Measurements from ENCODE around the gene TMEM236. TPM values are rescaled to one million over a fixed set of nuclear protein-coding genes. Genes with fewer than 3 reads are reported as not detected.

Gene TMEM236
- total RNA-seq, 2 experiments from 2014 or later: 0.05 to 0.06 TPM

DNA sequence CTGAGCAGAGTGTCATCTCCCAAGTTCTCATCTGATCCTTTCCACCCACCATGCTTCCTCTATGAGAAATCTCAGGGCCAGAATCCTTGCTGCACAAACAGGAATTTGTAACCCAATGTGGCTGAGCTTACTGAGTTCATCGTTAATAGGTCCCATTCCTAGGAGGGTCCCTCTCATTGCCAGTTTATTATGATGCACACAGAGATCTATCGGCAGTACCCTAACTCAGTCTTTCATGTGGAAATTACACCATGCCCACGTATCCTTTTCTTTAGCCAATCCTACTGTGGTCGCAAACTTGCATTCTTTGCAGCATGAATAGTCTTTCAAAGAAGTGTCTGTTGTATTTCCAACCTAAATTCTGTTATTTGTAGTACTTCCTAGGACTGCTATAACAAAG, 12.1 kb downstream of the TMEM236 start:
- H3K9me3 Mint-ChIP-seq: no peaks in the 10 kb centered on the region
- H3K27ac Mint-ChIP-seq: no peak overlapping the region

DNA sequence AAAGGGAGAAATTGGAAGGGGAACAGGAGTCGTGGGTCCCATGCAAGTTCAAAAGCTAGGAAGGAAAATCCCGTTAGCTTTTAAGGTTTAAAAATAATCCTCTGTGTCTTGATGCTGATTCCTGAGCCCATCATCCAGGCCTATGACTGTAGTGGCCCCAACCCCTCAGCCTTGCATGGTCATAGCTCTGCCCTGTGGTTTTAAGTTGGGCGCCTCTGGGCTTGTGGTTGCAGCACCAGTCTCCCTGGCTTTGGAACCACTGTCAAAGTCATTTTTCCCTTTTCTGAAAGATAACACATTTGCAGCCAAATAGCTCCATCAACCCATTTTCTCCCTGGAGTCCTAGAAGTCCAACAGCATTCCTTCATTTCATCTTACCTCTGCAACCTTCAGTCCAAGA, 13.6 kb downstream of the TMEM236 start:
- Histone ChIP-seq H3K27me3 (ENCODE audit: control insufficient read depth in 1 of 2, insufficient read depth in 2 of 2, low read length in 2 of 2) (no peaks in the 10 kb centered on the region), H3K27ac (ENCODE audit: low read depth in 1 of 2, low read length in 2 of 2) (no peak overlapping the region), H3K4me1 (ENCODE audit: insufficient read depth, low read length) (no peaks in the 10 kb centered on the region), H3K9me3 (ENCODE audit: control insufficient read depth in 1 of 2, insufficient read depth in 1 of 2, low read length in 2 of 2) (no peaks in the 10 kb centered on the region), H3K4me3 (ENCODE audit: low read length) (no peak overlapping the region), H3K36me3 (ENCODE audit: insufficient read depth, low read length) (no peaks in the 10 kb centered on the region)
- no peak overlapping the region for H3K27ac Mint-ChIP-seq
- H3K36me3 Mint-ChIP-seq (ENCODE audit: low read depth): no peaks in the 10 kb centered on the region
- ChIA-PET CTCF (no interaction called here), POLR2A (no interaction called here)
- intact Hi-C loops (cut with DNase I, micrococcal nuclease): no loop called here
- H3K4me3 Mint-ChIP-seq: no peak overlapping the region
- no peak for TF ChIP-seq CTCF (IDR thresholded peaks at IDR 0.05)
- H3K27me3 Mint-ChIP-seq: no peaks in the 10 kb centered on the region
- no peak for DNase-seq
- H3K4me1 Mint-ChIP-seq (ENCODE audit: low read depth): no peaks in the 10 kb centered on the region
- ATAC-seq (ENCODE audit: poor library complexity): no peak
- no peaks in the 10 kb centered on the region for H3K9me3 Mint-ChIP-seq

More for the DNA sequence above, 12.1 kb downstream of the TMEM236 start:
- TF ChIP-seq CTCF (IDR thresholded peaks at IDR 0.05): no peak
- Histone ChIP-seq H3K9me3 (ENCODE audit: control insufficient read depth in 1 of 2, insufficient read depth in 1 of 2, low read length in 2 of 2) (no peaks in the 10 kb centered on the region), H3K27me3 (ENCODE audit: control insufficient read depth in 1 of 2, insufficient read depth in 2 of 2, low read length in 2 of 2) (no peaks in the 10 kb centered on the region), H3K27ac (ENCODE audit: low read depth in 1 of 2, low read length in 2 of 2) (no peak overlapping the region), H3K4me1 (ENCODE audit: insufficient read depth, low read length) (no peaks in the 10 kb centered on the region), H3K4me3 (ENCODE audit: low read length) (no peak overlapping the region), H3K36me3 (ENCODE audit: insufficient read depth, low read length) (no peaks in the 10 kb centered on the region)
- ChIA-PET POLR2A (no interaction called here), CTCF (no interaction called here)
- DNase-seq (no peak), ATAC-seq (ENCODE audit: poor library complexity) (no peak)
- no peaks in the 10 kb centered on the region for H3K36me3 Mint-ChIP-seq (ENCODE audit: low read depth)
- no peaks in the 10 kb centered on the region for H3K27me3 Mint-ChIP-seq
- no peak overlapping the region for H3K4me3 Mint-ChIP-seq
- intact Hi-C loops (cut with DNase I, micrococcal nuclease): no loop called here
- H3K4me1 Mint-ChIP-seq (ENCODE audit: low read depth): no peaks in the 10 kb centered on the region

- no peak for TF ChIP-seq CTCF (IDR thresholded peaks at IDR 0.05)
- no peak overlapping the region for H3K4me3 Mint-ChIP-seq
- H3K4me1 Mint-ChIP-seq (ENCODE audit: low read depth): no peaks in the 10 kb centered on the region
- no peak overlapping the region for H3K27ac ChIP-seq (ENCODE audit: low read depth in 1 of 2, low read length in 2 of 2)
- POLR2A ChIA-PET: no interaction called here
- H3K4me1 ChIP-seq (ENCODE audit: insufficient read depth, low read length): no peaks in the 10 kb centered on the region
- CTCF ChIA-PET: no interaction called here
- no peak overlapping the region for H3K4me3 ChIP-seq (ENCODE audit: low read length)
- H3K27ac Mint-ChIP-seq: no peak overlapping the region
- intact Hi-C loops (cut with DNase I, micrococcal nuclease): no loop called here
- H3K36me3 ChIP-seq (ENCODE audit: insufficient read depth, low read length): no peaks in the 10 kb centered on the region
- H3K27me3 Mint-ChIP-seq: no peaks in the 10 kb centered on the region
- no peaks in the 10 kb centered on the region for H3K27me3 ChIP-seq (ENCODE audit: control insufficient read depth in 1 of 2, insufficient read depth in 2 of 2, low read length in 2 of 2)
- no peaks in the 10 kb centered on the region for H3K9me3 ChIP-seq (ENCODE audit: control insufficient read depth in 1 of 2, insufficient read depth in 1 of 2, low read length in 2 of 2)
- no peaks in the 10 kb centered on the region for H3K9me3 Mint-ChIP-seq
- no peak for DNase-seq
- no peak for ATAC-seq (ENCODE audit: poor library complexity)
- H3K36me3 Mint-ChIP-seq (ENCODE audit: low read depth): no peaks in the 10 kb centered on the region
Observed at GRCh38 chr10:17766731-17767130, 14.7 kb downstream of the TMEM236 start.

Data from CD4-positive, alpha-beta T cell (primary cell).